HG02623 (cell line): ENCODE results near the gene VPS35L.

Experiments used
- ATAC-seq: cut with Tn5 transposase; IDR thresholded peaks from one replicate; pipeline ENCODE4 v1.9.1; 2021; ENCODE audit warnings: moderate library complexity; ENCODE audit not compliant: unreplicated experiment

VPS35L gene

GRCh38 chr16:19737306-19738038, 182.0 kb downstream of the VPS35L start:
- no peak for ATAC-seq

- ATAC-seq: no peak
These were observed 185.9 kb downstream of the VPS35L start for GRCh38 chr16:19741354-19741753.

- ATAC-seq: no peak
These were observed 188.3 kb downstream of the VPS35L start for GRCh38 chr16:19743816-19744159.

- no peak for ATAC-seq
These were observed 189.2 kb downstream of the VPS35L start for GRCh38 chr16:19744670-19745069.

- ATAC-seq: no peak
These were observed 189.9 kb downstream of the VPS35L start for GRCh38 chr16:19745286-19746010.

- no peak for ATAC-seq
These were observed 191.1 kb downstream of the VPS35L start for GRCh38 chr16:19746561-19746960.

- ATAC-seq: no peak
These were observed 193.1 kb downstream of the VPS35L start for GRCh38 chr16:19748389-19749168.

- ATAC-seq: no peak
These were observed 194.1 kb downstream of the VPS35L start for GRCh38 chr16:19749571-19750080.
